Measurements from ENCODE around the gene TMEM9.

Gene TMEM9

DNA sequence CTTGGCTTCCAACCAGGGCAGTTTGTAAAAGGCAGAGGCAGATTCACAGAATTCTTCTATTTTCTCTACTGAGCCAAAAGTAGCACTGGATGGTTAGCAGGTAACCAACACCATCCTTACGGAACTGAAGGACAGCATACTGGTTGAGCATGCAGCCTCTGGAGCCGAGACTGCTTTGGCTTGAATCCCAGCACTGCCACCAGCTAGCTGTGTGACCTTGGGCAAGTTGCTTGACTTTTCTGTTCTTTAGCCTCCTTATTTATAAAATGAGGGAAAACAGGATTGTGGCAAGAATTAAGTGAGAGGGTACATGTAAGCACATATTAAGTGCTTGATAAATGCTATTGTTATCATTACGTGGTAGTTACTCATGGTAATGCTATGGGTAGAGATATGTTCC, 61.5 kb downstream of the TMEM9 start:
- H3K4me1 ChIP-seq (ENCODE audit: low read depth, poor library complexity, severe bottlenecking): no peaks in the 10 kb centered on the region
- H3K9ac ChIP-seq: no peak overlapping the region
- H3K79me2 ChIP-seq (ENCODE audit: insufficient read depth, low read depth): no peaks in the 10 kb centered on the region
- TF ChIP-seq, protein P1, sequence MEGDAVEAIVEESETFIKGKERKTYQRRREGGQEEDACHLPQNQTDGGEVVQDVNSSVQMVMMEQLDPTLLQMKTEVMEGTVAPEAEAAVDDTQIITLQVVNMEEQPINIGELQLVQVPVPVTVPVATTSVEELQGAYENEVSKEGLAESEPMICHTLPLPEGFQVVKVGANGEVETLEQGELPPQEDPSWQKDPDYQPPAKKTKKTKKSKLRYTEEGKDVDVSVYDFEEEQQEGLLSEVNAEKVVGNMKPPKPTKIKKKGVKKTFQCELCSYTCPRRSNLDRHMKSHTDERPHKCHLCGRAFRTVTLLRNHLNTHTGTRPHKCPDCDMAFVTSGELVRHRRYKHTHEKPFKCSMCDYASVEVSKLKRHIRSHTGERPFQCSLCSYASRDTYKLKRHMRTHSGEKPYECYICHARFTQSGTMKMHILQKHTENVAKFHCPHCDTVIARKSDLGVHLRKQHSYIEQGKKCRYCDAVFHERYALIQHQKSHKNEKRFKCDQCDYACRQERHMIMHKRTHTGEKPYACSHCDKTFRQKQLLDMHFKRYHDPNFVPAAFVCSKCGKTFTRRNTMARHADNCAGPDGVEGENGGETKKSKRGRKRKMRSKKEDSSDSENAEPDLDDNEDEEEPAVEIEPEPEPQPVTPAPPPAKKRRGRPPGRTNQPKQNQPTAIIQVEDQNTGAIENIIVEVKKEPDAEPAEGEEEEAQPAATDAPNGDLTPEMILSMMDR (conservative IDR thresholded peaks at IDR 0.05; ENCODE audit: low read depth, low read length): no peak
- no peaks in the 10 kb centered on the region; the same call in 1 of the 2 replicates for H3K27me3 ChIP-seq (ENCODE audit: insufficient read depth, low read depth)
- no peak overlapping the region for H2AFZ ChIP-seq (ENCODE audit: low read depth)
- H3K27ac ChIP-seq: no peak overlapping the region
- H4K20me1 ChIP-seq (ENCODE audit: insufficient read depth): no peaks in the 10 kb centered on the region
- H3K36me3 ChIP-seq (ENCODE audit: insufficient read depth): no peaks in the 10 kb centered on the region
- H3K4me3 ChIP-seq (IDR thresholded peaks at IDR 0.05; ENCODE audit: insufficient read depth, low read depth, low read length): no peak overlapping the region
- H3K4me2 ChIP-seq: no peak overlapping the region

DNA sequence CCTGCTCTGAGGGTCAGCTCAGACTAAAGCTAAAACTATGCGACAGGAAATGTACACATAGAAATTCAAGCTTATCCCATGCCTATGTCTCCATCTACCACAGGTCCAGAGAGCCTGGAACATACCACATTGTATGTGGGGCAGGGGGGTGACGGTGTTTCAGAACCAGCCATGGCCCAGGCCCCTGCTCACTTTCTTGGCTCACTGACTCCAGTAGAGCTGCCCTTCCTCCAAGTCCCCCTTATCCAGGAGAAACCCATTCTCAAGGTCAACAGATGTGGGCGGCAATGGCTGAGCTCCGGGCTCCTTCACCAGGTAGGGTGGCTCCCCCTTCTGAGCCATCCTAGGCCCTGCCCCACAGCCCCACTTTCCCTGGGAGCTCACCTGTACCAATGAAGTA, 63.0 kb downstream of the TMEM9 start:
- H3K4me3 ChIP-seq (IDR thresholded peaks at IDR 0.05; ENCODE audit: insufficient read depth, low read depth, low read length): no peak overlapping the region
- no peak overlapping the region for H2AFZ ChIP-seq (ENCODE audit: low read depth)
- no peaks in the 10 kb centered on the region for H3K79me2 ChIP-seq (ENCODE audit: insufficient read depth, low read depth)
- no peaks in the 10 kb centered on the region for H3K36me3 ChIP-seq (ENCODE audit: insufficient read depth)
- H3K4me2 ChIP-seq: no peak overlapping the region
- TF ChIP-seq, protein P1 (conservative IDR thresholded peaks at IDR 0.05; ENCODE audit: low read depth, low read length): no peak
- H4K20me1 ChIP-seq (ENCODE audit: insufficient read depth): no peaks in the 10 kb centered on the region
- H3K27me3 ChIP-seq (ENCODE audit: insufficient read depth, low read depth): no peaks in the 10 kb centered on the region
- H3K9ac ChIP-seq: no peak overlapping the region
- H3K4me1 ChIP-seq (ENCODE audit: low read depth, poor library complexity, severe bottlenecking): no peaks in the 10 kb centered on the region
- H3K27ac ChIP-seq: no peak overlapping the region

DNA sequence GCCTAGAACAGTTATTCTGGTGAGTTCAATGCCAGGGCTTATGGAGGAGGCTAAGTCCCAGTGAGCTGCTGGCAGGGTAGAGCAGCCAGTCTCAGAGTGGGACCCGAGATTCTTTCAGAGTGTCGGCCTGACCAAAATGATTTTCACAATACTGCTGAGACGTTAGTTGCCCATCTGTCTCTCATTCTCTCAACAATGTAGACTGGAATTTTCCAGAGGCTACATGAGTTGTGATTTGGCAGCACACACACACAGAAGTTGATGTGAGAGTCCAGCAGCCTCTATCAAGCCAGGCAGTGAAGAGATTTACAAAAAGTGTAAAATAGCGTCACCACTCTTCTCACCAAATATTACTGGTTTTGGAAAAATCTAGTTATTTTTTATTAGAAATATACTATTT, 63.7 kb downstream of the TMEM9 start:
- no peak overlapping the region for H3K9ac ChIP-seq
- no peak overlapping the region for H3K27ac ChIP-seq
- H4K20me1 ChIP-seq (ENCODE audit: insufficient read depth): no peaks in the 10 kb centered on the region
- H3K27me3 ChIP-seq (ENCODE audit: insufficient read depth, low read depth): no peaks in the 10 kb centered on the region
- H3K4me3 ChIP-seq (IDR thresholded peaks at IDR 0.05; ENCODE audit: insufficient read depth, low read depth, low read length): no peak overlapping the region
- H2AFZ ChIP-seq (ENCODE audit: low read depth): no peak overlapping the region
- TF ChIP-seq, protein P1 (conservative IDR thresholded peaks at IDR 0.05; ENCODE audit: low read depth, low read length): no peak
- no peaks in the 10 kb centered on the region for H3K36me3 ChIP-seq (ENCODE audit: insufficient read depth)
- no peak overlapping the region for H3K4me2 ChIP-seq
- H3K79me2 ChIP-seq (ENCODE audit: insufficient read depth, low read depth): no peaks in the 10 kb centered on the region
- H3K4me1 ChIP-seq (ENCODE audit: low read depth, poor library complexity, severe bottlenecking): no peaks in the 10 kb centered on the region

DNA sequence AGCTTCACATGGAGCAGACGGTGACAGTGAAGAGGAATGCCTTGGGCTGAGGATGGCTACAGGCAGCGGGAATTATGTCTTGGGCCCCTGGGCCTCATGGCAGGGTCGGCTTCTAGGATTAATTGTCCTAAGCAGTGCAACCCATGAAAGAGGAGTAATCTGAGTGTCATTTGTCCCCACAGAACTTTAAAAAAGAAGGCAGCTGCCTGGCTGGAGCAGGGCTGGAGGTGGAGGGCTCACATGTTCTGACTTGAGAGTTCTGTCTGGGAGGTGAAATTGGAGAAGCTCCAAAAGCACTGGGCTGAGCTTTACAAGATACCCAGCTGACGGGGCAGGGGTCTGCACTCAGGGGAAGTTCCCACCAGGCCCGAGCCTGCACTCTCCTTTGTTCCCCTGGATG, 64.7 kb downstream of the TMEM9 start:
- Histone ChIP-seq H3K36me3 (ENCODE audit: insufficient read depth) (no peaks in the 10 kb centered on the region), H4K20me1 (ENCODE audit: insufficient read depth) (no peaks in the 10 kb centered on the region), H3K27ac (no peak overlapping the region), H2AFZ (ENCODE audit: low read depth) (no peak overlapping the region), H3K79me2 (ENCODE audit: insufficient read depth, low read depth) (no peaks in the 10 kb centered on the region), H3K4me3 (IDR thresholded peaks at IDR 0.05; ENCODE audit: insufficient read depth, low read depth, low read length) (no peak overlapping the region), H3K4me2 (no peak overlapping the region), H3K4me1 (ENCODE audit: low read depth, poor library complexity, severe bottlenecking) (no peaks in the 10 kb centered on the region), H3K27me3 (ENCODE audit: insufficient read depth, low read depth) (no peaks in the 10 kb centered on the region), H3K9ac (no peak overlapping the region)
- TF ChIP-seq, protein P1 (conservative IDR thresholded peaks at IDR 0.05; ENCODE audit: low read depth, low read length): no peak

Data from KMS-11 (cell line).